HepG2 (cell line): ENCODE data around the gene SLC6A12. TPM values are rescaled to one million over a fixed set of nuclear protein-coding genes. Genes with fewer than 3 reads are reported as not detected.

Source experiments
- ATF3 ChIP-seq: sonication (generic); formaldehyde crosslinking; IDR thresholded peaks from 2 replicates; pipeline ENCODE4 v1.4.0; 2020; ENCODE audit warnings: missing genetic modification reagents
- BORCS8-MEF2B ChIP-seq: sonication (generic); formaldehyde crosslinking; IDR thresholded peaks from 2 replicates; pipeline ENCODE4 v1.8.0; 2022; ENCODE audit warnings: mild to moderate bottlenecking, missing genetic modification reagents
- EED ChIP-seq: sonication (generic); formaldehyde crosslinking; IDR thresholded peaks from 2 replicates; pipeline ENCODE4 v1.5.0; 2020; ENCODE audit warnings: mild to moderate bottlenecking, missing genetic modification reagents
- MAFG ChIP-seq: sonication (generic); formaldehyde crosslinking; IDR thresholded peaks from 2 replicates; pipeline ENCODE4 v1.5.1; 2020; ENCODE audit warnings: mild to moderate bottlenecking, missing genetic modification reagents
- MLLT10 ChIP-seq: sonication (generic); formaldehyde crosslinking; IDR thresholded peaks from 2 replicates; pipeline ENCODE4 v1.4.0; 2020; ENCODE audit warnings: missing genetic modification reagents
- RAD51 ChIP-seq: fragments of 450-650 bp; IDR thresholded peaks from 2 replicates; pipeline ENCODE4 v1.6.1; 2016; ENCODE audit warnings: borderline replicate concordance
- RFXAP ChIP-seq: sonication (generic); formaldehyde crosslinking; IDR thresholded peaks from 2 replicates; pipeline ENCODE4 v1.4.0; 2020; ENCODE audit warnings: missing genetic modification reagents, borderline replicate concordance
- SMC3 ChIP-seq: IDR thresholded peaks from 2 replicates; pipeline ENCODE4 v1.6.1; 2011; ENCODE audit warnings: low read length, improper control_type of control experiment
- THRA ChIP-seq: sonication (generic); formaldehyde crosslinking; IDR thresholded peaks from 2 replicates; pipeline ENCODE4 v1.4.0; 2020; ENCODE audit warnings: missing genetic modification reagents, borderline replicate concordance
- ZNF350 ChIP-seq: sonication (generic); formaldehyde crosslinking; IDR thresholded peaks from 2 replicates; pipeline ENCODE4 v1.4.0; 2020; ENCODE audit warnings: mild to moderate bottlenecking, low read depth, missing genetic modification reagents, borderline replicate concordance
- ZNF547 ChIP-seq: sonication (generic); formaldehyde crosslinking; IDR thresholded peaks from 2 replicates; pipeline ENCODE4 v1.5.1; 2020; ENCODE audit warnings: mild to moderate bottlenecking, missing genetic modification reagents
- ZNF549 ChIP-seq: sonication (generic); formaldehyde crosslinking; IDR thresholded peaks from 2 replicates; pipeline ENCODE4 v1.5.0; 2020; ENCODE audit warnings: missing genetic modification reagents
- ZNF720 ChIP-seq: sonication (generic); formaldehyde crosslinking; IDR thresholded peaks from 2 replicates; pipeline ENCODE4 v1.4.0; 2020; ENCODE audit warnings: missing genetic modification reagents
- ZNF883 ChIP-seq: sonication (generic); formaldehyde crosslinking; IDR thresholded peaks from 2 replicates; pipeline ENCODE4 v1.5.1; 2020; ENCODE audit warnings: mild to moderate bottlenecking, missing genetic modification reagents; ENCODE audit errors: not compliant biosample characterization
- ZSCAN31 ChIP-seq: sonication (generic); formaldehyde crosslinking; IDR thresholded peaks from 2 replicates; pipeline ENCODE4 v1.5.0; 2020; ENCODE audit warnings: low read depth, mild to moderate bottlenecking, missing genetic modification reagents
- polyA plus RNA-seq, 8 experiments: library from polyadenylated mRNA; depleted of rRNA in 3 of 8; stranded (reverse) in 7 of 8; unstranded in 1 of 8; fragments of >200 nt; fragmentation: Illumina TruSeq in 4 of 8; extraction: Trizol in 4 of 8; gene quantifications; 2 replicates each; pipeline versions ENCODE4 v1.2.1 to v1.2.3, GENCODE V29; 2011 to 2016; ENCODE audit warnings: low read depth in 4 of 8, missing spikeins in 1 of 8, mixed read lengths in 1 of 8; ENCODE audit not compliant: insufficient read depth in 1 of 8
- total RNA-seq, 5 experiments: library from RNA; depleted of rRNA; stranded (reverse); fragments of >200 nt; fragmentation: Illumina TruSeq; extraction: Trizol; gene quantifications; 2 replicates each; pipeline ENCODE4 v1.2.3, GENCODE V29; 2016; ENCODE audit warnings: low read depth in 1 of 5
- TF ChIP-seq, protein P1 (sequence below): sonication (generic); formaldehyde crosslinking; IDR thresholded peaks from 2 replicates; pipeline ENCODE4 v1.8.0; 2022; ENCODE audit warnings: mild to moderate bottlenecking, missing genetic modification reagents; ENCODE audit not compliant: insufficient replicate concordance
- TF ChIP-seq, protein P2 (sequence below): sonication (generic); formaldehyde crosslinking; IDR thresholded peaks from 2 replicates; pipeline ENCODE4 v1.5.0; 2020; ENCODE audit warnings: mild to moderate bottlenecking, missing genetic modification reagents
- TF ChIP-seq, protein P3 (sequence below): sonication (generic); formaldehyde crosslinking; IDR thresholded peaks from 2 replicates; pipeline ENCODE4 v1.5.0; 2020; ENCODE audit warnings: mild to moderate bottlenecking, missing genetic modification reagents, moderate library complexity
- TF ChIP-seq, protein P4 (sequence below): sonication (generic); formaldehyde crosslinking; IDR thresholded peaks from 2 replicates; pipeline ENCODE4 v1.4.0; 2020; ENCODE audit warnings: missing genetic modification reagents

The SLC6A12 gene
- total and polyA plus RNA-seq, 2 of the 13 experiments (the other 11 are each of a cell fraction or from before 2014, with no cell fraction given) = 3.7 to 18.8 TPM

DNA sequence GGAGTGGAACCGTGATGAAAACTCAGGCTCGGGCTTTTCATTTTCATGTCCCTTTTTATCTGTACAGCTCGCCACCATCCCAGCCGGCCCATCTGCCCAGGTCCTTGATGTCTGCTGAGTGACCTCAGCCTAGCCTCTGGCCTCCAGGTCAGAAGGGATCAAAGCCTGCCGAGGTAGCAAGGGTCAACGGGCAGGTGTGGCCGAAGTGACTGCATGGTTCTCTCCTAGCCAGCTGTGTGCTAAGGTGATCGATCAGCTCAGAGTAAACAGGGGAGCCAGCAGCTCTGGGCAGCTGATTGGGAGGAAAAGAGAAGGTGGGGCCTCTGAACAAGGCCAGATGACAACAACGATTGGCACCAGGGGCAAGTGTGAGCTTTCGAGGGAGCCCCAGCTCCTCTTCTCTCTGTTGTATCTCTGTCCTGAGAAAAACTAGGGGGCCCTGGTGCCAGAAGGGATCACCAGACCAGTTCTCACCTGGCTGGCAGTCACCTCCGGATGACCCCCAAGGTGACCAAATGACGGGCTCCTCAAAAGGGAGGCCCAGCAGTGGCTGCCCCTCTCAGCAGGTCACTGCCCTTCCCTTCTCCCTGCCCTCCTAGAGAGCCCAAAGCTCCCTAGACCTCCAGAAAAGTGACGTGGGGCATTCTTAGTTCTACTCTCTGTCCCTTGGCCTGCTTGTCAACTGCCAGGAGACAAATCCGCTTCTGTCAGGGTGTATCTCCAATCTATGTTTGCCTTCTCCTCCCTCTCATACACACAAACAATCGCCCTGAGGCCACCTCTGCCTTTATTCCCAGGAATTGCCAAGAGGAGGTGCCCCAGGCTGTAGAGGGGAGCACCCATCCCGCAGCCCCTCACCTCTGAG is 3.4 kb downstream of the SLC6A12 start (continued):
- peak; percentile 96 for TF ChIP-seq RFXAP (CRISPR knock-in tag)
- peak; percentile 61; the same call in 1 of the 2 replicates for TF ChIP-seq ZNF547 (CRISPR knock-in tag)
- no peak for TF ChIP-seq EED (CRISPR knock-in tag)
- no peak for TF ChIP-seq ZNF883
- TF ChIP-seq RAD51 = no peak
- TF ChIP-seq MAFG (CRISPR knock-in tag) = no peak
- TF ChIP-seq, protein P1, sequence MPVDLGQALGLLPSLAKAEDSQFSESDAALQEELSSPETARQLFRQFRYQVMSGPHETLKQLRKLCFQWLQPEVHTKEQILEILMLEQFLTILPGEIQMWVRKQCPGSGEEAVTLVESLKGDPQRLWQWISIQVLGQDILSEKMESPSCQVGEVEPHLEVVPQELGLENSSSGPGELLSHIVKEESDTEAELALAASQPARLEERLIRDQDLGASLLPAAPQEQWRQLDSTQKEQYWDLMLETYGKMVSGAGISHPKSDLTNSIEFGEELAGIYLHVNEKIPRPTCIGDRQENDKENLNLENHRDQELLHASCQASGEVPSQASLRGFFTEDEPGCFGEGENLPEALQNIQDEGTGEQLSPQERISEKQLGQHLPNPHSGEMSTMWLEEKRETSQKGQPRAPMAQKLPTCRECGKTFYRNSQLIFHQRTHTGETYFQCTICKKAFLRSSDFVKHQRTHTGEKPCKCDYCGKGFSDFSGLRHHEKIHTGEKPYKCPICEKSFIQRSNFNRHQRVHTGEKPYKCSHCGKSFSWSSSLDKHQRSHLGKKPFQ (CRISPR knock-in tag) = no peak
- TF ChIP-seq MLLT10 = no peak
- TF ChIP-seq BORCS8-MEF2B (CRISPR knock-in tag) = peak; percentile 96
- TF ChIP-seq ZNF720 (CRISPR knock-in tag) = no peak
- 0 out of 2 replicates have a peak, but pooled peaks have one; percentile 21 for TF ChIP-seq ZSCAN31 (CRISPR knock-in tag)
- TF ChIP-seq ATF3 (CRISPR knock-in tag) = peak; percentile 81
- no peak for TF ChIP-seq ZNF549 (CRISPR knock-in tag)
- peak; percentile 98 for TF ChIP-seq ZNF350
- TF ChIP-seq, protein P2, sequence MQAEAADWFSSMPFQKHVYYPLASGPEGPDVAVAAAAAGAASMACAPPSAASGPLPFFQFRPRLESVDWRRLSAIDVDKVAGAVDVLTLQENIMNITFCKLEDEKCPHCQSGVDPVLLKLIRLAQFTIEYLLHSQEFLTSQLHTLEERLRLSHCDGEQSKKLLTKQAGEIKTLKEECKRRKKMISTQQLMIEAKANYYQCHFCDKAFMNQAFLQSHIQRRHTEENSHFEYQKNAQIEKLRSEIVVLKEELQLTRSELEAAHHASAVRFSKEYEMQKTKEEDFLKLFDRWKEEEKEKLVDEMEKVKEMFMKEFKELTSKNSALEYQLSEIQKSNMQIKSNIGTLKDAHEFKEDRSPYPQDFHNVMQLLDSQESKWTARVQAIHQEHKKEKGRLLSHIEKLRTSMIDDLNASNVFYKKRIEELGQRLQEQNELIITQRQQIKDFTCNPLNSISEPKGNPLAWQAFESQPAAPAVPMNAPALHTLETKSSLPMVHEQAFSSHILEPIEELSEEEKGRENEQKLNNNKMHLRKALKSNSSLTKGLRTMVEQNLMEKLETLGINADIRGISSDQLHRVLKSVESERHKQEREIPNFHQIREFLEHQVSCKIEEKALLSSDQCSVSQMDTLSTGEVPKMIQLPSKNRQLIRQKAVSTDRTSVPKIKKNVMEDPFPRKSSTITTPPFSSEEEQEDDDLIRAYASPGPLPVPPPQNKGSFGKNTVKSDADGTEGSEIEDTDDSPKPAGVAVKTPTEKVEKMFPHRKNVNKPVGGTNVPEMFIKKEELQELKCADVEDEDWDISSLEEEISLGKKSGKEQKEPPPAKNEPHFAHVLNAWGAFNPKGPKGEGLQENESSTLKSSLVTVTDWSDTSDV (CRISPR knock-in tag) = 0 out of 2 replicates have a peak, but pooled peaks have one; percentile 75
- TF ChIP-seq, protein P3, sequence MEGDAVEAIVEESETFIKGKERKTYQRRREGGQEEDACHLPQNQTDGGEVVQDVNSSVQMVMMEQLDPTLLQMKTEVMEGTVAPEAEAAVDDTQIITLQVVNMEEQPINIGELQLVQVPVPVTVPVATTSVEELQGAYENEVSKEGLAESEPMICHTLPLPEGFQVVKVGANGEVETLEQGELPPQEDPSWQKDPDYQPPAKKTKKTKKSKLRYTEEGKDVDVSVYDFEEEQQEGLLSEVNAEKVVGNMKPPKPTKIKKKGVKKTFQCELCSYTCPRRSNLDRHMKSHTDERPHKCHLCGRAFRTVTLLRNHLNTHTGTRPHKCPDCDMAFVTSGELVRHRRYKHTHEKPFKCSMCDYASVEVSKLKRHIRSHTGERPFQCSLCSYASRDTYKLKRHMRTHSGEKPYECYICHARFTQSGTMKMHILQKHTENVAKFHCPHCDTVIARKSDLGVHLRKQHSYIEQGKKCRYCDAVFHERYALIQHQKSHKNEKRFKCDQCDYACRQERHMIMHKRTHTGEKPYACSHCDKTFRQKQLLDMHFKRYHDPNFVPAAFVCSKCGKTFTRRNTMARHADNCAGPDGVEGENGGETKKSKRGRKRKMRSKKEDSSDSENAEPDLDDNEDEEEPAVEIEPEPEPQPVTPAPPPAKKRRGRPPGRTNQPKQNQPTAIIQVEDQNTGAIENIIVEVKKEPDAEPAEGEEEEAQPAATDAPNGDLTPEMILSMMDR = peak; percentile 37
- TF ChIP-seq, protein P4, sequence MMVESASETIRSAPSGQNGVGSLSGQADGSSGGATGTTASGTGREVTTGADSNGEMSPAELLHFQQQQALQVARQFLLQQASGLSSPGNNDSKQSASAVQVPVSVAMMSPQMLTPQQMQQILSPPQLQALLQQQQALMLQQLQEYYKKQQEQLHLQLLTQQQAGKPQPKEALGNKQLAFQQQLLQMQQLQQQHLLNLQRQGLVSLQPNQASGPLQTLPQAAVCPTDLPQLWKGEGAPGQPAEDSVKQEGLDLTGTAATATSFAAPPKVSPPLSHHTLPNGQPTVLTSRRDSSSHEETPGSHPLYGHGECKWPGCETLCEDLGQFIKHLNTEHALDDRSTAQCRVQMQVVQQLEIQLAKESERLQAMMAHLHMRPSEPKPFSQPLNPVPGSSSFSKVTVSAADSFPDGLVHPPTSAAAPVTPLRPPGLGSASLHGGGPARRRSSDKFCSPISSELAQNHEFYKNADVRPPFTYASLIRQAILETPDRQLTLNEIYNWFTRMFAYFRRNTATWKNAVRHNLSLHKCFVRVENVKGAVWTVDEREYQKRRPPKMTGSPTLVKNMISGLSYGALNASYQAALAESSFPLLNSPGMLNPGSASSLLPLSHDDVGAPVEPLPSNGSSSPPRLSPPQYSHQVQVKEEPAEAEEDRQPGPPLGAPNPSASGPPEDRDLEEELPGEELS (CRISPR knock-in tag) = peak; percentile 99
- TF ChIP-seq THRA (CRISPR knock-in tag) = peak; percentile 98
- no peak for TF ChIP-seq SMC3
